Activated naive CD8-positive, alpha-beta T cell treated with anti-CD3 and anti-CD28 coated beads for 36 hours (primary cell): ENCODE results near the gene LSM4. TPM values are rescaled to one million over a fixed set of nuclear protein-coding genes. Genes with fewer than 3 reads are reported as not detected.
"Not testable (repeated sequence)": the region's sequence is repeated elsewhere in the genome, so short reads cannot be mapped to it uniquely, and the experiment has no call there.

Experiments
- DNase-seq: peaks from one replicate; pipeline ENCODE4 v3.0.0; 2021
- H3K27ac Mint-ChIP-seq: one replicate; pipeline ENCODE4 v1.8.0; 2022; ENCODE audit warnings: mild to moderate bottlenecking, moderate library complexity, mixed read lengths
- H3K27me3 Mint-ChIP-seq: one replicate; pipeline ENCODE4 v1.8.0; 2022; ENCODE audit warnings: mild to moderate bottlenecking, mixed read lengths
- H3K36me3 Mint-ChIP-seq: one replicate; pipeline ENCODE4 v1.8.0; 2021; ENCODE audit warnings: mild to moderate bottlenecking, mixed read lengths
- H3K4me1 Mint-ChIP-seq: one replicate; pipeline ENCODE4 v1.8.0; 2021; ENCODE audit warnings: mixed read lengths
- H3K4me3 Mint-ChIP-seq: one replicate; pipeline ENCODE4 v1.8.0; 2022; ENCODE audit warnings: mild to moderate bottlenecking, moderate library complexity, mixed read lengths
- H3K9me3 Mint-ChIP-seq: one replicate; pipeline ENCODE4 v1.8.0; 2022; ENCODE audit warnings: mixed read lengths
- total RNA-seq, 2 experiments: library from RNA; stranded (reverse); gene quantifications; one replicate each; pipeline ENCODE4 v1.2.3, GENCODE V29; 2021

LSM4 gene
- total RNA-seq, 2 experiments from 2014 or later = 419 to 435 TPM

DNA sequence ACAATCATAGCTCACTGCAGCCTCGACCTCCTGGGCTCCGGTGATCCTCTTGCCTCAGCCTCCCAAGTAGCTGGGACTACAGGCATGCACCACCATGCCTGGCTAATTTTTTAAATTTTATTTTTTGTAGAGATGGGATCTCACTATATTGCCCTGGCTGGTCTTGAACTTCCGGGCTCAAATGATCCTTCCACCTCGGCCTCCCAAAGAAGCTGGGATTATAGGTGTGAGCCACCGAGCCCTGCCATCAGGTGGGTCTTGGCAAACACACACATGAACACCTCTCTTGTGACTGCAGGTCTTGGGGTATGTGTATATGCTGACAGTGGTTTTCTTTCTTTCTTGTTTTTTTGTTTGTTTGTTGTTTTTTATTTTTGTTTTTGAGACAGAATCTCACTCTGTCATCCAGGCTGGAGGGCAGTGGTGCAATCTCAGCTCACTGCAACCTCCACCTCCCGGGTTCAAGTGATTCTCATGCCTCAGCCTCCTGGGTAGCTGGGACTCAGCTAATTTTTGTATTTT, 26.0 kb upstream of the LSM4 start:
- not testable (repeated sequence) for H3K27me3 Mint-ChIP-seq, H3K4me1 Mint-ChIP-seq, H3K9me3 Mint-ChIP-seq, H3K4me3 Mint-ChIP-seq, DNase-seq, H3K27ac Mint-ChIP-seq
- peaks cover 23% of the 10 kb centered on the region for H3K36me3 Mint-ChIP-seq

DNA sequence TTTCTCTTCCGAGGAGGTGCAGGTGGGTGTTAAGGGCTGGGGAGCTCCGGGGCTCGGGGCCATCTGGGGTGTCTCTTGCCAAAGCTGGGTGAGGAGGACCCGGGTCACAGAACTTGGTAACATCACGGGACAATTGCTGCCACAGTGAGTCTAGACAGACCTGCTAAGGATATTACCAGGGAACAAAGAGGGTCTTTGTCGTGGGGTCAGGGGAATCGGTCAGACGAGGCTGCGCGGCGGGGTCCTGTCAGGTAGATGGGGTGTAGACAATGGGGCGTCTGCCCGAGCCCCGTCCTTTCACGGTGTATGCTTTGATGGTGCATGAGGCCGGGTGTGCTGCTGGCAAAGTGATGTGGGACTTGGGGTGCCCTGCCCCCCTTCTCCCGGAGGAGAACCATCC, 25.3 kb upstream of the LSM4 start:
- Mint-ChIP-seq H3K4me3 (no peak overlapping the region), H3K27me3 (no peaks in the 10 kb centered on the region), H3K36me3 (peaks cover 23% of the 10 kb centered on the region), H3K27ac (no peak overlapping the region), H3K4me1 (peaks cover 3% of the 10 kb centered on the region), H3K9me3 (no peaks in the 10 kb centered on the region)
- no peak for DNase-seq

GRCh38 chr19:18346091-18346490, 23.2 kb upstream of the LSM4 start:
- Mint-ChIP-seq H3K27me3 (no peaks in the 10 kb centered on the region), H3K9me3 (no peaks in the 10 kb centered on the region), H3K36me3 (peaks cover 26% of the 10 kb centered on the region), H3K27ac (no peak overlapping the region), H3K4me1 (peaks cover 13% of the 10 kb centered on the region), H3K4me3 (no peak overlapping the region)
- no peak for DNase-seq

- H3K9me3 Mint-ChIP-seq = no peaks in the 10 kb centered on the region
- no peak for DNase-seq
- no peak overlapping the region for H3K27ac Mint-ChIP-seq
- H3K4me3 Mint-ChIP-seq = no peak overlapping the region
- H3K4me1 Mint-ChIP-seq = peaks cover 13% of the 10 kb centered on the region
- H3K27me3 Mint-ChIP-seq = no peaks in the 10 kb centered on the region
- peaks cover 22% of the 10 kb centered on the region for H3K36me3 Mint-ChIP-seq
Observed at GRCh38 chr19:18345296-18345695, 22.4 kb upstream of the LSM4 start.

DNA sequence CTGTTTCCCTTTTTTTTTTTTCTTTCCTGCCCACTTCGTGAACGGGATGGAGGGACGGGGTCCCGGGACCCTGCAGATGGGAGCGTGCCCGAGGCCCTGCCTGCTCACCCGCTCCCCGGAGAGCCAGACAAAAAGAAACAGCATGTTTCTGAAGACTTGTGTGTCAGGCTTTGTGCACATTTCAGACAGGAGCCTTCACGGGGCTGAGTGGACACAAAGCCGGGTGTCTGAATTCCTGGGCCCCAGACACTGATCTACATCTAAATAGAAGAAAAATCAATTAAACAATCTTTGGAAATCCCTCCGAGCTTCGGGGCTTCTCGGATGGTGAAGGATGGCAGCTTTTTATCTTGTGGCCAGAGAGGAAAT, 21.7 kb upstream of the LSM4 start:
- Mint-ChIP-seq H3K36me3 (peaks cover 16% of the 10 kb centered on the region), H3K4me3 (no peak overlapping the region), H3K4me1 (peaks cover 19% of the 10 kb centered on the region), H3K27me3 (no peaks in the 10 kb centered on the region), H3K27ac (no peak overlapping the region), H3K9me3 (no peaks in the 10 kb centered on the region)
- DNase-seq = no peak

GRCh38 chr19:18342090-18342632, 19.3 kb upstream of the LSM4 start:
- Mint-ChIP-seq H3K4me3 (peak overlapping the region; percentile 81), H3K36me3 (peaks cover 9% of the 10 kb centered on the region), H3K9me3 (no peaks in the 10 kb centered on the region), H3K27me3 (no peaks in the 10 kb centered on the region), H3K4me1 (peaks cover 20% of the 10 kb centered on the region), H3K27ac (no peak overlapping the region)
- no peak for DNase-seq

GRCh38 chr19:18340990-18341868, 18.4 kb upstream of the LSM4 start:
- Mint-ChIP-seq H3K36me3 (peaks cover 9% of the 10 kb centered on the region), H3K27ac (peak overlapping the region; percentile 83), H3K4me3 (peak overlapping the region; percentile 81), H3K4me1 (peaks cover 20% of the 10 kb centered on the region), H3K9me3 (no peaks in the 10 kb centered on the region), H3K27me3 (no peaks in the 10 kb centered on the region)
- DNase-seq = peak; percentile 74

- H3K27ac Mint-ChIP-seq = peak within 1 kb of the TSS; percentile 83
- no peaks in the 10 kb centered on the region for H3K27me3 Mint-ChIP-seq
- peaks cover 20% of the 10 kb centered on the region for H3K4me1 Mint-ChIP-seq
- peaks cover 9% of the 10 kb centered on the region for H3K36me3 Mint-ChIP-seq
- peak; percentile 77 for DNase-seq
- H3K4me3 Mint-ChIP-seq = peak within 1 kb of the TSS; percentile 81
- H3K9me3 Mint-ChIP-seq = no peaks in the 10 kb centered on the region
Observed at GRCh38 chr19:18340190-18340989, 17.5 kb upstream of the LSM4 start, which contains the start of gene PGPEP1. PGPEP1 (plus strand) TSS chr19:18340598; CDS start chr19:18340682, 84 bp downstream.

- Mint-ChIP-seq H3K27me3 (no peaks in the 10 kb centered on the region), H3K4me1 (peaks cover 20% of the 10 kb centered on the region), H3K4me3 (peak overlapping the region; percentile 81), H3K9me3 (no peaks in the 10 kb centered on the region), H3K36me3 (peaks cover 5% of the 10 kb centered on the region), H3K27ac (no peak overlapping the region)
- no peak for DNase-seq
Observed at GRCh38 chr19:18339723-18340122, 16.8 kb upstream of the LSM4 start.

DNA sequence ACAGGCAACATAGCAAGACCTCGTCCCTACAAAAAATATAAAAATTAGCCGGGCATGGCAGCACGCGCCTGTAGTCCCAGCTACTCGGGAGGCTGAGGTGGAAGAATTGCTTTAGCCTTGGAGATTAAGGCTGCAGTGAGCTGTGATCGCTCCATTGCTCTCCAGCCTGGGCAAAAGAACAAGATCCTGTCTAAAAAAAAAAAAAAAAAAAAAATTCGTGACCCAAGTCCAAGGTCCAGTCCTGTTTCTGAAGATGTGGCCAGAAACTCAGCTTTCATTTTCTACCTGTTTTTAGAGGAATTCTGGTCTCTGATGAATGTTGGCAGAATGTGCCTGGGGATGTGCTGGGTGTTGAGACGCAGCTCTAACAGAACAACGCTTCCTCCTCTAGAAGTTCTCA, 15.7 kb upstream of the LSM4 start:
- H3K9me3 Mint-ChIP-seq = no peaks in the 10 kb centered on the region
- no peaks in the 10 kb centered on the region for H3K27me3 Mint-ChIP-seq
- H3K4me1 Mint-ChIP-seq = peaks cover 18% of the 10 kb centered on the region
- no peak overlapping the region for H3K4me3 Mint-ChIP-seq
- DNase-seq = no peak
- H3K36me3 Mint-ChIP-seq = peaks cover 3% of the 10 kb centered on the region
- no peak overlapping the region for H3K27ac Mint-ChIP-seq

DNA sequence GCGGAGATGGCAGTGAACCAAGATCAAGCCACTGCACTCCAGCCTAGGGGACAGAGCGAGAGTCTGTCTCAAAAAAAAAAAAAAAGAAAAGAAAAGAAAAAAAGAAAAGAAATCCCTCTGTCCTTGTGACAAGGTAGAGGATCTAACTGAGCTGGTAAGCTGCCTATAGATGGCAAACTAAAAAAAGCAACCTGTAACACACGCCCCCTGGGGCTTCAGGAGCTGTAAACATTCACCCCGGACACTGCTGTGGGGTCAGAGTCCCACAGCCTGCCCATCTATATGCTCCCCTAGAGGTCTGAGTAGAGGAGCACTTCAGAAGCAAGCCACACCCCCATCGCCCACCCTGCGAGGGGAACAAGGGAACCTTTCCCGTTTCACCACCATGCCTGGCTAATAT, 13.2 kb upstream of the LSM4 start:
- DNase-seq = no peak
- no peak overlapping the region for H3K4me3 Mint-ChIP-seq
- no peaks in the 10 kb centered on the region for H3K9me3 Mint-ChIP-seq
- peaks cover 7% of the 10 kb centered on the region for H3K4me1 Mint-ChIP-seq
- no peak overlapping the region for H3K27ac Mint-ChIP-seq
- H3K27me3 Mint-ChIP-seq = no peaks in the 10 kb centered on the region
- H3K36me3 Mint-ChIP-seq = no peaks in the 10 kb centered on the region

- H3K9me3 Mint-ChIP-seq = no peaks in the 10 kb centered on the region
- no peak overlapping the region for H3K27ac Mint-ChIP-seq
- H3K4me1 Mint-ChIP-seq = peaks cover 2% of the 10 kb centered on the region
- H3K36me3 Mint-ChIP-seq = no peaks in the 10 kb centered on the region
- no peaks in the 10 kb centered on the region for H3K27me3 Mint-ChIP-seq
- DNase-seq = no peak
- no peak overlapping the region for H3K4me3 Mint-ChIP-seq
Observed at GRCh38 chr19:18333680-18334079, 10.8 kb upstream of the LSM4 start.

DNA sequence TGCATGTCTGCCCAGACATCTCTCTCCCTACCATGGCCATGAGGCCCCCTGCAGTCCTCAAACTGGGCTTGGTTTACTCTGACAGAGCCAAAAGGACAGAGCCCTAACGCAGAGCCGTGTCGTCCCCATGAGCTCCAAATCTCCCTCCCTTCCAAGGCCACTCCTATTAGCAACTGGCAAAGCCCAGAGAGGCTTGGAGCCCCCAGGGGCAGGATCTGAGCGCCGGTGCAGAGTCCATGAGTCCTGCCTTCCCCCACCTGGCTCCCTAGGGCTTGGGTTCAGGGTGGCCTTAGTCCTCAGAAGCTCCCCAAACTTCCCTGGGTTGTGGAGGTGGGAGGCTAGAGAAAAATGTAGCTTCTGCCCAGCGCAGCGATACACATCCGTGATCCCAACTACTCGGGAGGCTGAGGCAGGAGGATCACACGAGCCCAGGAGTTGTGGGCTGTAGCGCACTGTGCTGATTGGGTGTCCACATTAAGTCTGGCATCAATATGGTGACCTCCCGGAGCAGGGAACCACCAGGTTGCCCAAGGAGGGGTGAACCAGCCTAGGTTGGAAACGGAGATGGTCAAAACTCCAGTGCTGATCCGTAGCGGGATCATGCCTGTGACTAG, 10.1 kb upstream of the LSM4 start:
- Mint-ChIP-seq H3K36me3 (no peaks in the 10 kb centered on the region), H3K27me3 (no peaks in the 10 kb centered on the region), H3K4me3 (no peak overlapping the region), H3K9me3 (no peaks in the 10 kb centered on the region), H3K27ac (no peak overlapping the region), H3K4me1 (peaks cover 6% of the 10 kb centered on the region)
- DNase-seq = no peak

- no peaks in the 10 kb centered on the region for H3K36me3 Mint-ChIP-seq
- H3K27ac Mint-ChIP-seq = no peak overlapping the region
- no peaks in the 10 kb centered on the region for H3K27me3 Mint-ChIP-seq
- H3K4me3 Mint-ChIP-seq = no peak overlapping the region
- peaks cover 6% of the 10 kb centered on the region for H3K4me1 Mint-ChIP-seq
- no peaks in the 10 kb centered on the region for H3K9me3 Mint-ChIP-seq
- no peak for DNase-seq
Observed at GRCh38 chr19:18330868-18331267, 8.0 kb upstream of the LSM4 start.

DNA sequence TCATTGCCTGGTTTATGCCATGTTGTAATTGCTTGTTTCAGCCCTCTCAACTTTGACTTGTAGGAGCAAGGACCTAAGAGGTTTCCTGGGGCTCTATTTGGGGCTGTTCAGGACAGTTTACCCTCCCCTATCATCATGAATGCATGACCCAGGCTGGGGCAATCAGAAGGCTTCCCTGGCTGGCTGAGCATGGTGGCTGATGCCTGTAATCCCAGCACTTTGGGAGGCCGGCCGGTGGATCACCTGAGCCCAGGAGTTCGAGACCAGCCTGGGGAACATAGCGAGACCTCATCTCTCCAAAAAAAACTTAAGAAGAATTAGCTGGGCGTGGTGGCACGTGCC, 6.1 kb upstream of the LSM4 start:
- Mint-ChIP-seq H3K36me3 (no peaks in the 10 kb centered on the region), H3K27ac (no peak overlapping the region), H3K9me3 (no peaks in the 10 kb centered on the region), H3K4me3 (peak overlapping the region; percentile 65), H3K4me1 (peaks cover 11% of the 10 kb centered on the region), H3K27me3 (no peaks in the 10 kb centered on the region)
- no peak for DNase-seq
